Measurements from ENCODE around the gene MKRN3.
"Not testable (repeated sequence)": the region's sequence is repeated elsewhere in the genome, so short reads cannot be mapped to it uniquely, and the experiment has no call there.

Gene MKRN3

GRCh38 chr15:23594252-23594770, 28.8 kb downstream of the MKRN3 start:
- no peak for DNase-seq

GRCh38 chr15:23595368-23595767, 29.9 kb downstream of the MKRN3 start:
- no peak for DNase-seq

- DNase-seq, result no peak
Measured at GRCh38 chr15:23596736-23597135, 31.3 kb downstream of the MKRN3 start.

GRCh38 chr15:23597278-23597677, 31.8 kb downstream of the MKRN3 start:
- not testable (repeated sequence) for DNase-seq

GRCh38 chr15:23599053-23599452, 33.6 kb downstream of the MKRN3 start:
- DNase-seq, result no peak

- no peak for DNase-seq
Measured at GRCh38 chr15:23602124-23602523, 36.6 kb downstream of the MKRN3 start.

- DNase-seq, result no peak
Measured at GRCh38 chr15:23606226-23606625, 40.8 kb downstream of the MKRN3 start.

- no peak for DNase-seq
Measured at GRCh38 chr15:23616536-23616935, 51.1 kb downstream of the MKRN3 start.
